Fibroblast of pulmonary artery (primary cell): ENCODE data around the gene SYNE1.
"Not testable (repeated sequence)": the region's sequence is repeated elsewhere in the genome, so short reads cannot be mapped to it uniquely, and the experiment has no call there.

Experiments used
- DNase-seq: peaks from one replicate; pipeline ENCODE4 v3.0.0-alpha.2; 2010; ENCODE audit warnings: low read depth
- H3K4me3 ChIP-seq: replicated peaks from 2 replicates; pipeline ENCODE4 v1.5.1; 2011; ENCODE audit warnings: low read depth, mild to moderate bottlenecking, control low read depth, low read length, moderate library complexity
- CTCF ChIP-seq: IDR thresholded peaks from 2 replicates; pipeline ENCODE4 v1.5.1; 2011; ENCODE audit warnings: mild to moderate bottlenecking, control low read depth, low read length, inconsistent platforms; ENCODE audit errors: missing control alignments

Gene SYNE1

DNA sequence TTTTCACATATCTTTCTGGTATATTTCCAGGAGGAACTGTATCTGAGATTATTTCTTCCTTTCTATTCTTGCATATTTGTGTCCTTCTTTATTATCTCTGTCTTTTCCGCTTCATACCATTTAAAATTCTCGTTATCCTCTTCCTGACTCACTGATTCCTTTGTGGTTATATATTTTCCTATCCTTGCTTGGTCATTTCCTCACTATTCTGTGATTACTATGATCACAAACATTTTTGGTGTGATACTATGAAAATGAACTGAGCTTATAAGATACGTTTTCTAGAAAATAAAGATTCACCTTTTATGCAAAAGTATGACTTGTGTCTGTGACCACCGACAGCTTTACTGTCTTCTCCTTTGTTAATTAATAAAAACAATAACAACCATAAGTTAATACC lies 34.0 kb upstream of the SYNE1 start:
- DNase-seq: peak; percentile 52
- no peak overlapping the region for H3K4me3 ChIP-seq
- no peak for TF ChIP-seq CTCF

DNA sequence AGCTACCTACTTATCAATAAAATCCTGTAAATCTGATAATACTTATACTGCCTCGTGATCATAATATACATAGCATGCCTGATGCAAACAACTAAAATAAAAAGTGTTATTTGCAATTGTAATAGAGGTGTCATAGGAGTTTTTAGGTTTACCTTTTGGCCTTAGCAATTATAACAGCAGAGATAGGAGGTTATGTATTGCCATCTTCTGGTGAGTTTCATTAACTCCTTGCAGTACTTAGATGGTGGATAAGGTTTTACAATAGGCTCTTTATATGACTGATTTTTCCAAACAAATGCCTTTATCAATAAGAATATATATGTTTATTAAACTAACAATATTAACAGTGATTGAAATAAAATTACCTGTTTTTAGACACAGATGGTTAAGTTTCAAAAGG lies 32.7 kb upstream of the SYNE1 start:
- H3K4me3 ChIP-seq: no peak overlapping the region
- peak; percentile 68 for DNase-seq
- peak; percentile 56 for TF ChIP-seq CTCF

GRCh38 chr6:152661776-152662175 lies 24.6 kb upstream of the SYNE1 start:
- no peak for TF ChIP-seq CTCF
- DNase-seq: no peak
- H3K4me3 ChIP-seq: no peak overlapping the region

DNA sequence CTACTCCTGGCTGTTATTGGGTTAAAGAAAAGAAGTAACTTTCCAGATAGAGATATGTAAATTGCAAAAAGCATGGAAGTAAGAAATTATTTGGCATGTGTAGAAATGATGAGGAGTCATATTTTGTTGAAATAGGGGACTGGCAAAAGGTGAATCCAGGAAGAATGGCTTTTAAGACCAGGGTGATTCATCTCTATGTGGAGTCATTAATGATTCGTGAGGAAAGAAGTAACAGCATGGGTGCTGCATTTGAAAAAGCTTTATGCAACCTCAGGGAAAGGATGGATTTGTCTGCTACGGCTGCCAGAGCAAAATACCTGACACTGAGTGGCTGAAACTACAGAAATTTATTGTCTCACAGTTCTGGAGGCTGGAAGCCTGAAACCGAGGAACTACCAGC lies 14.8 kb upstream of the SYNE1 start:
- TF ChIP-seq CTCF: no peak

GRCh38 chr6:152648105-152648504 lies 10.9 kb upstream of the SYNE1 start:
- peak; percentile 59 for DNase-seq
- no peak overlapping the region for H3K4me3 ChIP-seq
- TF ChIP-seq CTCF: no peak

More for the DNA sequence above, 14.8 kb upstream of the SYNE1 start:
- no peak for DNase-seq
- no peak overlapping the region for H3K4me3 ChIP-seq

- DNase-seq, H3K4me3 ChIP-seq: not testable (repeated sequence)
Observed at GRCh38 chr6:152646732-152647131, 9.6 kb upstream of the SYNE1 start.

GRCh38 chr6:152642578-152643375 lies 5.6 kb upstream of the SYNE1 start:
- H3K4me3 ChIP-seq: no peak overlapping the region
- peak; percentile 69 for TF ChIP-seq CTCF
- DNase-seq: peak; percentile 73
